ENCODE measurements around the gene ELP2.

Gene ELP2

DNA sequence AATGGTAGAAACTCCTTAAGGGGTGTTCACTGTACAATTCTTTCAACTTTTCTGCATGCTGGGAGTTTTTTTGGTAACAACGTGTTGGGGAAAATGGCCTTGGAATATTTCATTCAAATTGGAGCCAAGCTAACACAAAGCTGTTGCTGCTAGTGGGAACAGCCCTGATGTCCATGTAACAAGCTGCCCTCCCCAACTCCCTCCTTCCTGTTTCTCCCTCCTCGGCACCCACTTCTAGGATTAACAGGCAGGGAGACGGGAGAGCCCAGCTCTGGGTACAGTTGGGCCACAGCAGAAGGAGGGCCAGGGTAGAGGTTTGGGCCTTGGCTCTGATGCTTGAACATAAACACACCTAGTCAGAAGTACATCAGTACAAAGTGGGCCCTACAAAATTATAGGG, 48.2 kb downstream of the ELP2 start:
- ChIA-PET POLR2A (interaction anchor here (0.7 kb wide), 1 partner anchor 44 kb away, joined by 6 read pairs; no protein-coding TSS in a partner anchor), CTCF (no interaction called here)
- TF ChIP-seq, protein P1, sequence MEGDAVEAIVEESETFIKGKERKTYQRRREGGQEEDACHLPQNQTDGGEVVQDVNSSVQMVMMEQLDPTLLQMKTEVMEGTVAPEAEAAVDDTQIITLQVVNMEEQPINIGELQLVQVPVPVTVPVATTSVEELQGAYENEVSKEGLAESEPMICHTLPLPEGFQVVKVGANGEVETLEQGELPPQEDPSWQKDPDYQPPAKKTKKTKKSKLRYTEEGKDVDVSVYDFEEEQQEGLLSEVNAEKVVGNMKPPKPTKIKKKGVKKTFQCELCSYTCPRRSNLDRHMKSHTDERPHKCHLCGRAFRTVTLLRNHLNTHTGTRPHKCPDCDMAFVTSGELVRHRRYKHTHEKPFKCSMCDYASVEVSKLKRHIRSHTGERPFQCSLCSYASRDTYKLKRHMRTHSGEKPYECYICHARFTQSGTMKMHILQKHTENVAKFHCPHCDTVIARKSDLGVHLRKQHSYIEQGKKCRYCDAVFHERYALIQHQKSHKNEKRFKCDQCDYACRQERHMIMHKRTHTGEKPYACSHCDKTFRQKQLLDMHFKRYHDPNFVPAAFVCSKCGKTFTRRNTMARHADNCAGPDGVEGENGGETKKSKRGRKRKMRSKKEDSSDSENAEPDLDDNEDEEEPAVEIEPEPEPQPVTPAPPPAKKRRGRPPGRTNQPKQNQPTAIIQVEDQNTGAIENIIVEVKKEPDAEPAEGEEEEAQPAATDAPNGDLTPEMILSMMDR (IDR thresholded peaks at IDR 0.05; ENCODE audit: control extremely low read depth, extremely low read depth, low read depth, missing control alignments) = no peak
- DNase-seq (ENCODE audit: extremely low spot score) = no peak

DNA sequence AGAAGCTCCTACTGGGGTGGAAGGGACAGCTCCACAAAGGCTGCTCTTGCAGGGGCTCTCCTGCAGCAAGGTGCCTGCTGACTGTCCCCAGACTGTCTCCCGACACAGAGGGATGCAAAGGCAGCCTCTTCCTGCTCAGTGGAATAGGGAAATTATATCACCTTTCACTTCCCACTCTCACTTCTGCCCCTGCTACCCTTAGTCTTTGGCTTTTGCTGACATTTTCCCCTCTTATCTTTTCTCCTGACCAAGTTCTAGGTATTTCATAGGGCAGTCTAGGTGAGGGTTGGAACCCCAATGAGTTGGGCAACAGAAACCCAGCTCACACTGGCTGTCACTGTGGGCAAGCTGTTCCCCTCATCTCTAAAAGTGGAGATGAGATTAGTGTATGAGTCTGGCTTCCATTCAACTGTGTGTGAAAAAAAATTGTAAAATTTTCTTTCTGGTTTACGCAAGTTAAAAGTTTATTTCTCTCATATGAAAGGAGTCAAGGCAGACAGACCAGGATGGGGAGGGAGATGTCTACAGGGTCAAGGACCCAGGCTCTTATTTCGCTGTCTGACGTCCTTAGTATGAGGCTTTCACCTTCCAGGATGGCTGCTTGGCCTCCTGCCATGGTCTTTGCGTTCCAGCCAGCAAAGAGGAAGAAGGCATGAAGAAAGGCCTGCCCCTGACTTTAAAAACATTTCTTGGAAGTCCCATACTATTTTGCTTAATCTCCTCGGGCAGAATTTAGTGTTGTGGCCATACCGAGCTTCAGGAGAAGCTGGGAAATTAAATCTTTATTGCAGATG, 50.1 kb downstream of the ELP2 start:
- ChIA-PET POLR2A (no interaction called here), CTCF (no interaction called here)
- TF ChIP-seq, protein P1 (IDR thresholded peaks at IDR 0.05; ENCODE audit: control extremely low read depth, extremely low read depth, low read depth, missing control alignments) = no peak
- DNase-seq (ENCODE audit: extremely low spot score) = no peak

DNA sequence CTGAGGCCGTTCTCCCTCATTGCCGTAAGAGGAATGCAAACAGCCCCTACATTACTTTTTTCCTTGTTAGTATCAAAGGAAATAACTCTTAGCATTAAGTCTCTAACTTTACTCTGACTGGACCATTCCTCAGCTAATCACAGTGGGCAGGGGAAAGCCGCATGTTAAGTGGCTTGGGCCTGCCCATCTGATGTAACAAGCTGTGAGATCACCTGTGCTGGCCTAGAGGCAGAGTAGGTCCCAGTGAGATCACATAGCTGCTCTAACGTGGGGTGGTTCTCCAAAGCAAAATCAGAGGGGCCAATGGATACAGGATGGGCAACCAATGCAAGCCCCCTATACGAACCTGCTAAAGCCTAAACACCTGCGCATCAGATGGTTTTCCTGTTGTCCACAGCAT, 51.7 kb downstream of the ELP2 start:
- TF ChIP-seq, protein P1 (IDR thresholded peaks at IDR 0.05; ENCODE audit: control extremely low read depth, extremely low read depth, low read depth, missing control alignments) = no peak
- POLR2A ChIA-PET = no interaction called here
- CTCF ChIA-PET = interaction anchor here (0.8 kb wide), 1 partner anchor 103 kb away, joined by 3 read pairs; no protein-coding TSS in a partner anchor
- DNase-seq (ENCODE audit: extremely low spot score) = no peak

DNA sequence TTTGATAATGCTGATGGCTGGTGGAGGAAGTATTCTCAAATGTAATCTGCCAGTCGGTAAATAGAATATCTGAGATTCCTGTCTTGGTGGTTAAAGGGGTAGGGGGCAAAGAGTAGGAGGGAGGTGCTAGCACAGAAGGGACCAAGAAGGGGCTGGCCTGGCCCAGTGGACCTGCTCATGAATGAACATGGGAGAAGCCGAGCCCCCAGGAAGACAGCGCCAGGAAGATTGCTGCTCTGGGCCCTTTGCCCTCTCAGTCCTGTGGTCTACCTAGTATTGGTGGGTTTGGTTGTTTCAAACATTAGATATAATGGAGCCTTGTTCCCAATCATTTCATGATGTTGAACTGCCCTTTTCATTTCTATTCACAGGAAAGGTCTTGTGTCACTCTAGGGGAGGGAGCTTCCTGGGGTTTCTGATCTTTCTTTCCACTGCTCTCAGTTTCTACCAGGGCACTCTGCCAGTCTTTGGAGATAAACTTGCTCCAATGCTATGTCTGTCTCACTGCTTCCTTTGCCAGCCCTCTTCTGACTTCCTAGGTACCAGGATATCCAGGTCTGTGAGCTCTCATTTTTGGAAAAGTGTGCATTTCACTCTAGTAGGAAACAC, 52.3 kb downstream of the ELP2 start:
- CTCF ChIA-PET = interaction anchor here (0.8 kb wide), 1 partner anchor 102 kb away, joined by 3 read pairs; no protein-coding TSS in a partner anchor
- no peak for DNase-seq (ENCODE audit: extremely low spot score)
- TF ChIP-seq, protein P1 (IDR thresholded peaks at IDR 0.05; ENCODE audit: control extremely low read depth, extremely low read depth, low read depth, missing control alignments) = no peak
- POLR2A ChIA-PET = interaction anchor here (0.6 kb wide), 1 partner anchor 297 kb away, joined by 5 read pairs; no protein-coding TSS in a partner anchor

DNA sequence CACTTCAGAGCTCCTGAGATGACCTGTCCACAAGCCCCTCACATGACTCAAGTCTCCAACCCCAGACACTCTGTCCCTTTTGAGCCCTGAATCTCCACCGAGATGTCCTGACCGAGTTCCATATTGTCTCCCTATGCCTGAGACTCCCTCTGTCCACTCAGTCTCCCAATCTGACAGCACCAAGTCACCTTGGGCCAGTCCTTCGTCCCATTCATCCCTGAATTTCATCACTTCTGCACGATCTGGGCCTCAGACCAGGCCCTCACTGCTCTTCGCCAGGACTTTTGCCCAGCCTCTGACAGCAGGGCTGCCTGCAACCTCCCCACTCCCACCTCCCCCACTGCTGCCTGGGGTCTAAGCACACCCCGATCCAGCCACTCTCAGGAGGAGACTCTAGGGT, 53.3 kb downstream of the ELP2 start:
- TF ChIP-seq, protein P1 (IDR thresholded peaks at IDR 0.05; ENCODE audit: control extremely low read depth, extremely low read depth, low read depth, missing control alignments) = no peak
- ChIA-PET POLR2A (no interaction called here), CTCF (no interaction called here)
- no peak for DNase-seq (ENCODE audit: extremely low spot score)

DNA sequence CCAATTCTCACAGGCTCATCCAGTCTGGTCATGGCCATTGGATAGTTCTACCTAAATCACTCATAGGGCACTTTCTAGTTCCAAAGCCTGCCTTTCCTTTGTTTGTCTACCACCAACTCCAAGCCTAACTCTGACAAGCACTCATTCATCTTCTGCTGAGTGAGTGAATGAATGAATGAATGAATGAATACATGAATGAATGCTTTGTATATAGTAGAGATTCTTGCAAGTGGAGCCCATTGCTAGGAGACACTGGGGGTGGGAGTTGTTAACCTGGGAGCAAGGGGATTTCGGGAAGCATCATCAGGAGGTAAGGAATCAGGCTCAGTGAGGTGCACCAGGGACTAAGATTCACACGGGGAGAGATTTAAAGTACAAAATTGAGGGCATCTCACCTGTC, 54.3 kb downstream of the ELP2 start:
- ChIA-PET POLR2A (no interaction called here), CTCF (no interaction called here)
- DNase-seq (ENCODE audit: extremely low spot score) = no peak
- TF ChIP-seq, protein P1 (IDR thresholded peaks at IDR 0.05; ENCODE audit: control extremely low read depth, extremely low read depth, low read depth, missing control alignments) = no peak
